ENCODE data around the gene DEPDC5. TPM values are rescaled to one million over a fixed set of nuclear protein-coding genes. Genes with fewer than 3 reads are reported as not detected.

The DEPDC5 gene
- total and polyA plus RNA-seq, 10 of the 15 experiments (the other 5 are each of a cell fraction or from before 2014, with no cell fraction given), result 3.0 to 38.9 (median 22.8) TPM

GRCh38 chr22:31846161-31847115, 92.6 kb downstream of the DEPDC5 start (continued):
- no peak for TF ChIP-seq MLLT1 (IDR thresholded peaks at IDR 0.05)

GRCh38 chr22:31848411-31848810, 94.6 kb downstream of the DEPDC5 start:
- WGBS (ENCODE audit: insufficient coverage, insufficient replicate concordance, low lambda C conversion rate, missing lambda C conversion rate), result 100% methylated on average over 1 of the region's 1 CpG
- intact Hi-C loops (cut with micrococcal nuclease; ENCODE audit: unreplicated experiment) (no loop called here), in situ Hi-C loops (cut with MboI) (no loop called here)
- Histone ChIP-seq H3K9me3 (replicated peaks; ENCODE audit: control insufficient read depth, insufficient read depth, low read length) (no peaks in the 10 kb centered on the region), H4K20me1 (ENCODE audit: control insufficient read depth, insufficient read depth) (no peaks in the 10 kb centered on the region), H2AFZ (ENCODE audit: control insufficient read depth, low read depth, low read length) (no peak overlapping the region), H3K9ac (ENCODE audit: control insufficient read depth, insufficient read depth, low read length) (no peak overlapping the region), H3K27ac (ENCODE audit: control insufficient read depth, insufficient read depth) (no peak overlapping the region), H3K4me2 (ENCODE audit: control insufficient read depth, insufficient read depth) (no peak overlapping the region), H3K27me3 (replicated peaks in 1 of 2; ENCODE audit: control insufficient read depth in 2 of 2, insufficient read depth in 2 of 2, low read length in 1 of 2) (no peaks in the 10 kb centered on the region), H3K4me1 (ENCODE audit: control insufficient read depth, insufficient read depth, low read length) (peaks cover 13% of the 10 kb centered on the region), H3K36me3 (ENCODE audit: control insufficient read depth in 2 of 2, insufficient read depth in 2 of 2, low read length in 1 of 2) (peaks cover 18 to 47% of the 10 kb centered on the region in 2 experiments), H3K4me3 (no peak overlapping the region), H3K79me2 (ENCODE audit: control insufficient read depth, insufficient read depth, low read length) (no peaks in the 10 kb centered on the region)
- SMC1A ChIA-PET (ENCODE audit: uncharacterized antibody, unreplicated experiment), result no interaction called here
- CTCF ChIA-PET, result no interaction called here
- ATAC-seq (no peak), FAIRE-seq (no peak), DNase-seq (ENCODE audit: low read depth, low spot score) (no peak)
- TF ChIP-seq E2F8 (IDR thresholded peaks at IDR 0.05; ENCODE audit: low read depth, partially characterized antibody) (no peak), MLLT1 (IDR thresholded peaks at IDR 0.05) (no peak), RAD51 (IDR thresholded peaks at IDR 0.05) (no peak), HCFC1 (IDR thresholded peaks at IDR 0.05; ENCODE audit: low read length) (no peak)
- POLR2A ChIA-PET, result no interaction called here
- no TSS peak for BruUV-seq (replicated peaks)
- RAD21 ChIA-PET (ENCODE audit: unreplicated experiment), result no interaction called here
